SK-N-MC (cell line): ENCODE data around the gene SEL1L3.

Experiments used
- EZH2 ChIP-seq: fragments of 200-600 bp; sonication (generic); IDR thresholded peaks from one replicate; pipeline ENCODE4 v1.6.1; 2017; ENCODE audit warnings: antibody characterized with exemption
- FOXP2 ChIP-seq: optimal IDR thresholded peaks from 2 replicates; pipeline ENCODE3; 2011; ENCODE audit warnings: mild to moderate bottlenecking, moderate library complexity; ENCODE audit not compliant: insufficient read depth; ENCODE audit errors: extremely low read length, control extremely low read depth

DNA sequence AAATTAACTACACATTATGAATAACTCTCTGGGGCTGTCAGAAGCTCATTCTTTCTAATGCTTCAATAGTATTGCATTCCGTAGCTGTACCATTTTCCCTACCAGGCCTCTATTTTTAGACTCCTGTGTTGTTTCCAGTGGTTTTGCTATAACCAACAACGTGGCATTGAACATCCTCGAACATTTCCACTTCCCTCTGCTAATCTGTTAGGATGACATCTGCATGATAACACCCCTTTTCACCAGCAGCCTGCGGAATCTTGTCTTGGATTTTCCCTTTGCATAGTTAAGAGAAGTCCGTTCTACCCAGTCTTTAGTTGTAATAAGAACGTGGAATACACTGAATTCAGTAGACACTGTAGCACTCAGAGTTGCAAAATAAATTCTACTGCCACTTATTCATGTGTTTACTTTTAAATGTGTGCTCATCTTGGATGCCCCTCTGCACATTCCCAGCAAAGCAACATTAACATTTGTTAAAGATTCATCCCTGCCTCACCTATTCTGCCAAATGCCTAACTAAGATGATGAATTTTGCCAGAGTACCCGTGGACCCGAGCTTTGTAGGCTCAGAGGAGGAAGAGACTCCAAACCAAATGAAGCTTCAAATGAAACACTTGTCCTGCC, 55.6 kb downstream of the SEL1L3 start:
- TF ChIP-seq EZH2 (no peak), FOXP2 (no peak)
